HG02588 (cell line): ENCODE data around the gene HERC6.
"Not testable (repeated sequence)": the region's sequence is repeated elsewhere in the genome, so short reads cannot be mapped to it uniquely, and the experiment has no call there.

Experiments
- ATAC-seq: cut with Tn5 transposase; IDR thresholded peaks from one replicate; pipeline ENCODE4 v1.9.1; 2021; ENCODE audit warnings: mild to moderate bottlenecking, moderate library complexity; ENCODE audit not compliant: unreplicated experiment

HERC6 gene

GRCh38 chr4:88382621-88383020 is 4.0 kb downstream of the HERC6 start:
- peak; percentile 38 for ATAC-seq

GRCh38 chr4:88390128-88390527 is 11.5 kb downstream of the HERC6 start:
- no peak for ATAC-seq

- ATAC-seq = no peak
Observed at GRCh38 chr4:88391703-88392102, 13.1 kb downstream of the HERC6 start.

- no peak for ATAC-seq
Observed at GRCh38 chr4:88396681-88397080, 18.0 kb downstream of the HERC6 start.

GRCh38 chr4:88398381-88398780 is 19.7 kb downstream of the HERC6 start:
- ATAC-seq = no peak

- ATAC-seq = no peak
Observed at GRCh38 chr4:88409206-88409605, 30.6 kb downstream of the HERC6 start.

GRCh38 chr4:88409789-88410188 is 31.1 kb downstream of the HERC6 start:
- no peak for ATAC-seq

- no peak for ATAC-seq
Observed at GRCh38 chr4:88411491-88412096, 32.9 kb downstream of the HERC6 start.

- ATAC-seq = no peak
Observed at GRCh38 chr4:88413801-88414200, 35.1 kb downstream of the HERC6 start.

- ATAC-seq = no peak
Observed at GRCh38 chr4:88414755-88415154, 36.1 kb downstream of the HERC6 start.

- no peak for ATAC-seq
Observed at GRCh38 chr4:88415982-88416381, 37.3 kb downstream of the HERC6 start.

- ATAC-seq = no peak
Observed at GRCh38 chr4:88418411-88418810, 39.8 kb downstream of the HERC6 start.

- no peak for ATAC-seq
Observed at GRCh38 chr4:88419874-88420273, 41.2 kb downstream of the HERC6 start.

- ATAC-seq = no peak
Observed at GRCh38 chr4:88420844-88421243, 42.2 kb downstream of the HERC6 start.

- ATAC-seq = no peak
Observed at GRCh38 chr4:88422403-88422802, 43.8 kb downstream of the HERC6 start.

- no peak for ATAC-seq
Observed at GRCh38 chr4:88429401-88429800, 50.7 kb downstream of the HERC6 start.

GRCh38 chr4:88435987-88436693 is 57.5 kb downstream of the HERC6 start:
- no peak for ATAC-seq

- not testable (repeated sequence) for ATAC-seq
Observed at GRCh38 chr4:88437873-88438272, 59.2 kb downstream of the HERC6 start.

GRCh38 chr4:88439161-88439760 is 60.6 kb downstream of the HERC6 start:
- no peak for ATAC-seq

- ATAC-seq = no peak
Observed at GRCh38 chr4:88440146-88440545, 61.5 kb downstream of the HERC6 start.

- ATAC-seq = no peak
Observed at GRCh38 chr4:88441696-88442095, 63.0 kb downstream of the HERC6 start.

- ATAC-seq = no peak
Observed at GRCh38 chr4:88442689-88443191, 64.1 kb downstream of the HERC6 start.
